ENCODE data around the gene GALNT6. TPM values are rescaled to one million over a fixed set of nuclear protein-coding genes. Genes with fewer than 3 reads are reported as not detected.

The GALNT6 gene, protein sequence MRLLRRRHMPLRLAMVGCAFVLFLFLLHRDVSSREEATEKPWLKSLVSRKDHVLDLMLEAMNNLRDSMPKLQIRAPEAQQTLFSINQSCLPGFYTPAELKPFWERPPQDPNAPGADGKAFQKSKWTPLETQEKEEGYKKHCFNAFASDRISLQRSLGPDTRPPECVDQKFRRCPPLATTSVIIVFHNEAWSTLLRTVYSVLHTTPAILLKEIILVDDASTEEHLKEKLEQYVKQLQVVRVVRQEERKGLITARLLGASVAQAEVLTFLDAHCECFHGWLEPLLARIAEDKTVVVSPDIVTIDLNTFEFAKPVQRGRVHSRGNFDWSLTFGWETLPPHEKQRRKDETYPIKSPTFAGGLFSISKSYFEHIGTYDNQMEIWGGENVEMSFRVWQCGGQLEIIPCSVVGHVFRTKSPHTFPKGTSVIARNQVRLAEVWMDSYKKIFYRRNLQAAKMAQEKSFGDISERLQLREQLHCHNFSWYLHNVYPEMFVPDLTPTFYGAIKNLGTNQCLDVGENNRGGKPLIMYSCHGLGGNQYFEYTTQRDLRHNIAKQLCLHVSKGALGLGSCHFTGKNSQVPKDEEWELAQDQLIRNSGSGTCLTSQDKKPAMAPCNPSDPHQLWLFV
- not detected in 2 replicates for total RNA-seq (2014; rRNA removed; shearing (Covaris generic); ENCODE audit: low replicate concordance)

DNA sequence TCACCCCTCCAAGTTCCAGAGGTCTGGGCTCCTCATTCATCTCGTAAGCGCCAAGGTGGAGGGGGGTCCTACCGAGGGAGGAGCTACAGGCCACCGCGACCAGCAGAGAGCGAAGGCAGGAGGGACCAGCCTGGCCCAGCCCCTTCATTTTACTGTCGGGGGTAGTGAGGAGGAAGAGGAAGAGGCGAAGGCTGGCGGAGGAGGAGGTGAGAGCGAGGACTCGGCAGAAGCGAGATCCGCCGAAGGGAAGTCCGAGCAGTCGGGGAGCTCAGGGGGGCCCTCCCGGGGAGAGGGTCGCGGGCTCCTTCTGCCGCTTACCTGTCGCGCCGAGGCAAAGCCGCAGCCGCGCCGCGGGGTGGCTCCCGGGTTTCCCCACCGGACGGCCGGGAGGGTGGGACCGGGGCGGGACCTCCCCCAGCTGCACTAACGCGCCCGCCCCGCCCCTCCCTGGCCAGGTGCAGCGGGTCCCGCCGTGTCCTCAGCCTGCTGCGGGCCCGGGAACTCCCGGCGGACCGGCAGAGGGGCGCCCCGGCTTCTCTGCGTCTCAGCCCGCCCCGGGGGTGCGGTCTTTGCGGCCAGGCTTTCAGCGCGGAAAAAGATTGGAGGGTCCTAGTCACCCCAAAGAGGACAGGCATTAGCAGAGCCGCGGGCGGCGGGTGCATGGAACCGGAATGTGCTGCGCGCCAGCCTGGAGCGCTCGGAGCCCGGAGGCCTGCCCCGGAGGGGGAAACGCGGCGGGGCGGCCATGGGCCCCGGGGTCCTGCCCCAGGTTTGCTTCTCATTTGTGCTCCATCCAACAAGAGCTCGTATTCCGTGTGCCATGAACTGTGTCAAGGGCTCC lies at the start of gene GALNT6:
Gene GALNT6, minus strand, starts transcription at position 124 of the 841 bp plus-strand sequence. CDS start 11,625 bp downstream, outside the sequence.
- Histone ChIP-seq H3K27me3 (no peaks in the 10 kb centered on the region), H3K36me3 (no peaks in the 10 kb centered on the region), H3K9me3 (no peaks in the 10 kb centered on the region), H3K4me3 (no peak within 1 kb of the TSS)
- DNase-seq, result no peak

DNA sequence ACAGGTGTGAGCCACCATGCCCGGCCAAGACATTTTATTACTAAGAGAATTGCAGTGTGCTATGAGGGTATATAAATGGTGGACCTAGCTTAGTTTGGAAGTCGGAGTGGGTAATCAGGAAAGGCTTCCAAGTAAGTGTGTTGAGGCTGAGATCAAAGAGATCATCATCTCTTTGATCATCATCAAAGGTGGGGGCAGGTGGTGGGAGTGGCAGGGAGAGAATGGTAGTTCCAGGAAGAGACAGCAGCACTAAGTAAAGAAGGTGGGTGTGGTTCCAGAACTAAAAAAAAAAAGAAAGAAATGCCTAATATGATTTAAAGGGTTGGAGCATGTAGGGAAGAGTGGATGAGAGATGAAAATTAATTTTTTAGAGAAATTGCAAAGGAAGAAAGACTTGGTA lies 48.1 kb upstream of the GALNT6 start:
- Histone ChIP-seq H3K9me3 (no peaks in the 10 kb centered on the region), H3K36me3 (no peaks in the 10 kb centered on the region), H3K27me3 (peaks cover 5% of the 10 kb centered on the region), H3K4me3 (no peak overlapping the region)
- no peak for DNase-seq

GRCh38 chr12:51437431-51437830 lies 46.2 kb upstream of the GALNT6 start:
- Histone ChIP-seq H3K4me3 (no peak overlapping the region), H3K9me3 (no peaks in the 10 kb centered on the region), H3K36me3 (no peaks in the 10 kb centered on the region), H3K27me3 (peaks cover 5% of the 10 kb centered on the region)
- DNase-seq, result no peak

DNA sequence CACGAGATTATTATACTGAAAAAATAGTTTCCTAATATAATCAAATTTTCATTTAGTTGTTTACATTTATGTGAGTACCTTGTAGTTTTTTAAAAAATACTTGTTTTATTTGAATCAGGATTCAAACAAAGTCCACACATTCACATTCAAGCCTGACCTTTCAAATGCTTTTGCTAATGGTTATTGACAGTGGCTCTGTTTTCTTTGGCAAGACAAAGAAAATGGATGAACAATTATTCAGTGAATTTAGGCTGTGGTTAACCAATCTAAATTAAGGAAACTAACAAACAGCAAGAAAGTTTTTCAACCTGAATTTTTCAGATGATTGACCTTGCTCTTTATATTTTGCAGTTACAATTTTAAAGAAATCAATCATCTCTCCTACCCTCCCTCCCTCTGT lies 43.1 kb upstream of the GALNT6 start:
- Histone ChIP-seq H3K9me3 (no peaks in the 10 kb centered on the region), H3K4me3 (no peak overlapping the region), H3K27me3 (peaks cover 5% of the 10 kb centered on the region), H3K36me3 (no peaks in the 10 kb centered on the region)
- no peak for DNase-seq

DNA sequence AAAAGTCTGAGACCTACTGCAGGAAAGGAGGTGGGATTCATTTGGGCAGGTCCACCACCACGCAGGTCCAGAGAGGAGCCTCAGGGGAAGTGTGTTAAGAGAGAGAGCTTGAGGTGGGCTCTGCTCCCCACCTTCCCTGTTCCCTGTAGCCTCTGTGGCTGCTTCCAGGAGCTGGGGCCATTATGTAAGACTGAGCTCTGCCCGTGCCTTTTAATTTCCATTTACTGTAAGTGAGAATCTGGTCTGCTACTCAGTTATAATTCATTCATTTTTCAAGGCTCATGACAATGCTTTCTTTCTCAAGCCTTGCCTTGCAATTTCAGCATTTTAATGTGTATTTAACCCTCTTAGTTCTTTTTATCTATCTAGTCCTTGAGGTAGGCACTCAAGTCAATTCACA lies 41.7 kb upstream of the GALNT6 start:
- no peak overlapping the region for H3K4me3 ChIP-seq
- no peaks in the 10 kb centered on the region for H3K9me3 ChIP-seq
- peaks cover 3% of the 10 kb centered on the region for H3K27me3 ChIP-seq
- no peak for DNase-seq
- H3K36me3 ChIP-seq, result no peaks in the 10 kb centered on the region

GRCh38 chr12:51430196-51430895 lies 39.1 kb upstream of the GALNT6 start:
- no peak for DNase-seq
- H3K36me3 ChIP-seq, result no peaks in the 10 kb centered on the region
- H3K4me3 ChIP-seq, result no peak overlapping the region
- no peaks in the 10 kb centered on the region; the same call in 1 of the 2 replicates for H3K27me3 ChIP-seq
- H3K9me3 ChIP-seq, result no peaks in the 10 kb centered on the region

DNA sequence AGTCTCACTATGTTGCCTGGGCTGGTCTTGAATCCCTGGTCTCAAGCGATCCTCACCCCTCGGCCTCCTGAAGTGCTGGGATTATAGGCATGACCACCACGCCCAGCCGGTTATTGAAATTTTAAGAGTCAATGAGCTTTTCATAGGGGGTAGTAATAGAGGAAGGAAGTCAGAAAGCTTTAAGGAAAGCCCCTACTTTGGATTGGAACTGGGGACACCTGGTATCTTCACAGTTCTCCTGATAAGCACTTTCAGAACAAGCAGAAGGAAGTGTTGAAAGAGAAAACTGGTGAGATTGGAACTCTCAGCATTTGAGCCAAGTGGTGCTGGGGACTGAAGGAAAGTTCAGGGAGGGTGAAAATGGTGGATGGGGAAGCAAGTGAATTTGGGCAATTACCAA lies 38.5 kb upstream of the GALNT6 start:
- H3K36me3 ChIP-seq, result no peaks in the 10 kb centered on the region
- DNase-seq, result no peak
- H3K4me3 ChIP-seq, result no peak overlapping the region
- H3K9me3 ChIP-seq, result no peaks in the 10 kb centered on the region
- H3K27me3 ChIP-seq, result no peaks in the 10 kb centered on the region

GRCh38 chr12:51428256-51428655 lies 37.0 kb upstream of the GALNT6 start:
- DNase-seq, result no peak
- Histone ChIP-seq H3K27me3 (no peaks in the 10 kb centered on the region), H3K36me3 (no peaks in the 10 kb centered on the region), H3K9me3 (no peaks in the 10 kb centered on the region), H3K4me3 (no peak overlapping the region)

DNA sequence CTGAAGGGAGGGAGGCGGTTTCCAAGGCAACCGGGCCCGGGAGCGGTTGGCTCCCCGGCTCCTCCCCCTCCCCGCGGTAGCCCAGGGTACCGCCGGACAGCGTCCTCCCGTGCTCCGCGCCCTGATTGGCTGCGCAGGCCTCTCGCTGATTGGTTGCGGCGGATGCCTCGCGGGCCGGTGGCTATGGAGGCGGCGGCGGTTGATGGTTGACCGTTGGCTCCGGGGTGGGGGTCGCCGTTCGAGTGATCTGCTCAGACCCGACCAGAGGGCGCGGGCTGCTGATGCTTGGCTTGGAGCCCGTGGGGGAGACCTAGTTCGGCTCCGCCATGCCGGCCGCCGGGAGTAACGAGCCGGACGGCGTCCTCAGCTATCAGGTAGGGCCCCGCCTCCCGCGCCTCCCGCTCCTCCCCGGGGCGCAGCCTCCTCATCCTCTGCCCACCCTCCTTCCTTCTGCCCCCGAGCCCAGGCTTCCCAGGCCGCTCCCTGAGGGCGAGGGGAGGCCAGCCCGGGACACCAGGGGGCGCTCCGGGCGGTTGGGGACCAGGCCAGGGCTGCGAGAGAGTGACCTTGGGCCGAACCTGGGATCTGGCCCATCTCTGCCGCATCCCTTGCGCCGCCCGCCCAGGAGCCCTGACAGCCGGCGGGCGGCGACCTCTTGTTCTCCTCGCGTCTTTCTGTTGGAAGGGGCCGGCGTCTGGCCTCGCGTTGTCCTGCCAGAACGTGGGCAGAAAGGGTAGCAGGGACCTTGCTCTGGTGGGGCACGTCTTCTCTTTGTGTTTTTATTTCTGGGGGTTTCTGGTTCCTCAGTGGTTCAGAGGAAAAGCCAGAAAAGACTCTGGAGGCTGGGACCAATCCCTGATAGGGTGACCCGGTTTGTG lies 33.7 kb upstream of the GALNT6 start, which contains the start of gene SLC4A8:
Gene SLC4A8, plus strand, starts transcription at position 170 of the 878 bp plus-strand sequence. Its CDS starts 157 bp downstream, at position 327.
- H3K27me3 ChIP-seq, result no peaks in the 10 kb centered on the region
- no peaks in the 10 kb centered on the region for H3K36me3 ChIP-seq
- DNase-seq, result peak; percentile 90
- peak within 1 kb of the TSS; percentile 56 for H3K4me3 ChIP-seq
- H3K9me3 ChIP-seq, result no peaks in the 10 kb centered on the region

DNA sequence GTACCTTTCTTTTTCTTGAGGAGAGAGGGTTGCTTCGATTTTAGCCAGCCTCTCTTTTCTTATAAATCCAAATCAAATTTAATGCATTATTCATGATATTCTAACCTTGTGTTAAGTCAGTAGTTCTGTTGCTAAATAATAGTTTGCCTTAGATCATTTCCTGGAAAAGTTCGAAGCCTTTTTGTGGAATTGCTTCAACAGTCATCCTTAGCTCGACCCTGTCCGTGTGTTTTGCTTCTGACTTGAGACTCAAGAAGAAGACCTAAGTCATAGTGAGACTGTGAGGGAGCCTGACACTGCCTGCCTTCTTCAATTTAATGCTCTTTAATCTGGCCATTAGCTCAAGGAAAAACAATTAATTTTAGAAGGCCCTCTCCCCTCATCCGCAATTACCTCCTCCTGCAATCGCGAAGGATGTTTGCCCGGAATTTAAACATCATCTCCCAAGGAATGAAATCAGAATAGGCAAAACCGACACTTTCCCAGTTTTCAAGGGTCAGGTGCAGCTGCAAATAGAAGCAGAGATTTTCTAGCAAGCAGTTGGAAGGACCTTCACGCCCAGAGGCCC lies 33.0 kb upstream of the GALNT6 start:
- no peaks in the 10 kb centered on the region for H3K9me3 ChIP-seq
- no peaks in the 10 kb centered on the region for H3K36me3 ChIP-seq
- peak overlapping the region; percentile 56 for H3K4me3 ChIP-seq
- no peaks in the 10 kb centered on the region for H3K27me3 ChIP-seq
- no peak for DNase-seq

GRCh38 chr12:51421266-51421884 lies 30.2 kb upstream of the GALNT6 start:
- H3K36me3 ChIP-seq, result no peaks in the 10 kb centered on the region
- no peaks in the 10 kb centered on the region for H3K27me3 ChIP-seq
- peak; percentile 22 for DNase-seq
- no peaks in the 10 kb centered on the region for H3K9me3 ChIP-seq
- H3K4me3 ChIP-seq, result no peak overlapping the region

DNA sequence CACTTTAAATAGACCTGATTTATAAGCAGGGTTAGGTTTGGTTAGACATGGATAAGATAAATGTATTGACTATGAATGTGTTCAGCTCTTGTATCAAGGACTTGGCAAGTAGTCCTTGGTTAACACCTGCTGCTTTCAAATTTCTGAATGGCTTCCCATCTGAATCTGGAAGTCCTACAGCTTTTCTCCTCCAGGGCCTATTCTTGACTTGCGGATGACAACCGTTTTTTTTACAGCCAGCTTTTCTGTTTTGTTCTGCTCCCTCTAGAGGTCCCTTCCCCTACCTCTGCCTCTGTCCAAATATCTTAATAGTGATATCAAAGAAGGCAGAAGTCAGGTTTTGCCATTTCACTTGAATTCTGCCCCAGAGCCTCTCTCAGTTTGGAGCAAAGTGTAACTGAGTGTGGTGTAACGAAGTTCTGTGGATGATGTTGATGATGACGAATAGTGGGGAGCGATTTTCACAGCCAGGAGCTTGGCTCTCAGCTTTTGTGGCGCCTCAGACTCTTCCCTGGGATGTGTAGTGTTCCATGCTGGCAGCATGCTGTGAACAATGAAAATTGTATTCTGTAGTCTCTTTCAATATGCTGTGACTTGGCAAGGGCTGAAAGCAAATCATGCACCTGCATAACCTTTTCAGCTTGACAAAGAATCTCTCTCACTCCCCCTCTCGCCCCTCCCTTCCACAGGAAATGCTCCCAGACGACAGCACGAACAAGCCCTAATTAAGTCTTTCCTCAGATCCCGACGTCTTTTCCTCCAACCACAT lies 28.4 kb upstream of the GALNT6 start:
- H3K27me3 ChIP-seq, result 0 out of 2 replicates have a peak, but pooled peaks cover 2% of the 10 kb centered on the region
- no peaks in the 10 kb centered on the region for H3K9me3 ChIP-seq
- H3K36me3 ChIP-seq, result no peaks in the 10 kb centered on the region
- no peak overlapping the region for H3K4me3 ChIP-seq
- DNase-seq, result no peak

- no peak overlapping the region for H3K4me3 ChIP-seq
- H3K9me3 ChIP-seq, result no peaks in the 10 kb centered on the region
- H3K36me3 ChIP-seq, result no peaks in the 10 kb centered on the region
- no peak for DNase-seq
- 0 out of 2 replicates have a peak, but pooled peaks cover 4% of the 10 kb centered on the region for H3K27me3 ChIP-seq
These were observed 26.6 kb upstream of the GALNT6 start for GRCh38 chr12:51417826-51418225.

- no peaks in the 10 kb centered on the region for H3K9me3 ChIP-seq
- H3K36me3 ChIP-seq, result no peaks in the 10 kb centered on the region
- DNase-seq, result no peak
- H3K4me3 ChIP-seq, result no peak overlapping the region
- peaks cover 4% of the 10 kb centered on the region; the same call in 1 of the 2 replicates for H3K27me3 ChIP-seq
These were observed 24.7 kb upstream of the GALNT6 start for GRCh38 chr12:51415931-51416330.

Data from MG63 (cell line).